NOMO-1 treated with dmso at 0.1 percent for 144 hours (cell line): ENCODE results near the gene SFXN4.
"Not testable (repeated sequence)": the region's sequence is repeated elsewhere in the genome, so short reads cannot be mapped to it uniquely, and the experiment has no call there.

Experiments
- DNase-seq: peaks from one replicate; lab custom pipeline; 2025; ENCODE audit not compliant: unreplicated experiment; lab: John Stamatoyannopoulos, UW

The SFXN4 gene

GRCh38 chr10:119149157-119149556 lies 16.4 kb downstream of the SFXN4 start:
- DNase-seq: no peak

GRCh38 chr10:119143657-119144056 lies 21.9 kb downstream of the SFXN4 start:
- no peak for DNase-seq

GRCh38 chr10:119140603-119141245 lies 24.8 kb downstream of the SFXN4 start:
- no peak for DNase-seq

- peak; percentile 28 for DNase-seq
These were observed 25.9 kb downstream of the SFXN4 start for GRCh38 chr10:119139464-119140067.

- peak; percentile 15 for DNase-seq
These were observed 26.9 kb downstream of the SFXN4 start for GRCh38 chr10:119138346-119139306.

- not testable (repeated sequence) for DNase-seq
These were observed 27.6 kb downstream of the SFXN4 start for GRCh38 chr10:119137878-119138277.

GRCh38 chr10:119136084-119136483 lies 29.4 kb downstream of the SFXN4 start:
- DNase-seq: no peak

- peak; percentile 88 for DNase-seq
These were observed 30.0 kb downstream of the SFXN4 start for GRCh38 chr10:119135513-119135881.

GRCh38 chr10:119133949-119134348 lies 31.6 kb downstream of the SFXN4 start:
- no peak for DNase-seq

- no peak for DNase-seq
These were observed 32.8 kb downstream of the SFXN4 start for GRCh38 chr10:119132521-119133345.

- peak; percentile 86 for DNase-seq
These were observed 33.8 kb downstream of the SFXN4 start for GRCh38 chr10:119131512-119132240.

- no peak for DNase-seq
These were observed 35.8 kb downstream of the SFXN4 start for GRCh38 chr10:119129721-119130120.

GRCh38 chr10:119125942-119126341 lies 39.6 kb downstream of the SFXN4 start:
- no peak for DNase-seq

GRCh38 chr10:119120875-119121274 lies 44.6 kb downstream of the SFXN4 start:
- DNase-seq: no peak

- peak; percentile 26 for DNase-seq
These were observed 45.1 kb downstream of the SFXN4 start for GRCh38 chr10:119120413-119120867.

GRCh38 chr10:119119400-119119799 lies 46.1 kb downstream of the SFXN4 start:
- DNase-seq: no peak

GRCh38 chr10:119118231-119118630 lies 47.3 kb downstream of the SFXN4 start:
- DNase-seq: no peak

GRCh38 chr10:119116326-119116951 lies 49.1 kb downstream of the SFXN4 start:
- no peak for DNase-seq

- no peak for DNase-seq
These were observed 49.6 kb downstream of the SFXN4 start for GRCh38 chr10:119115926-119116325.
